ENCODE measurements around the gene RND2. TPM values are rescaled to one million over a fixed set of nuclear protein-coding genes. Genes with fewer than 3 reads are reported as not detected.

The RND2 gene
- total and polyA plus RNA-seq, 2 of the 13 experiments (the other 11 are each of a cell fraction or from before 2014, with no cell fraction given), result 0.05 to 0.11 TPM

DNA sequence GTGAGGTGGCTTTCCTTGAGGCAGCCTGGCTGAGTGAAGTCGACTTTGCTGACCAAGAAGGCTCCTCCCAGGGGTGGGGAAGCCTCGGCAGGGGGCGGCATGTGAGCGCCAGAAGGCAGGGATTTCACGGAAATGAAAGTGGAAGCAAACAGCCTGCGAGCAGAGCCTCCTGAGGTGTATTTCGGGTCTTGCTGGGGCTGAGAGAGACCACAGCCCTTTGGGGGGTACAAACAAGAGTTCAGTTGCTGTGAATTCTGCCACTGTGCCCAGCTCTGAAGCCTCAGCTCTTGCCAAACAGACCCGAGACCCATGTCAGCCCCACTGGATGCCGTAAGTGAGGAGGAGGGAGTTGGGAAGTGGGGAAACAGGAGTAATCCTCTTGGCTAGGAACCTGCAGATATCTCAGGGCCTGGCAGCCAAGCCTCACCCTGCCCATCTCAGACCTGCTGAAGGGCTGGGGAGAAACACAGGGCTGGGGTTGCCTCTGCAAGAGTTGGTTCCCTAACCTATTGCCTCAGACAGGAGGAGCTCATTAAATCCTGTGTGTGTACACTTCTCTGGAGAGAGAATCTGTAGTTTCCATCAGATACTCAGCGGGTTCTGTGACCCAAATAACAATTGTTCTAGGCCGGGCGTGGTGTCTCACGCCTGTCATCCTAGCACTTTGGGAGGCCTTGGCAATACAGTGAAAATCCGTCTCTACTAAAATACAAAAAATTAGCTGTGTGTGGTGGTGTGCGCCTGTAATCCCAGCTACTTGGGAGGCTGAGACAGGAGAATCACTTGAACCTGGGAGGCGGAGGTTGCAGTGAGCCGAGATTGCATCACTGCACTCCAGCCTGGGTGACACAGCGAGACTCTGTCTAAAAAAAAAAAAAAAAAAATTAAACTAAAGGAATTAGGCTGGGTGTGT is 18.1 kb upstream of the RND2 start, which contains the start of gene IFI35 (continued):
- TF ChIP-seq, protein P1, sequence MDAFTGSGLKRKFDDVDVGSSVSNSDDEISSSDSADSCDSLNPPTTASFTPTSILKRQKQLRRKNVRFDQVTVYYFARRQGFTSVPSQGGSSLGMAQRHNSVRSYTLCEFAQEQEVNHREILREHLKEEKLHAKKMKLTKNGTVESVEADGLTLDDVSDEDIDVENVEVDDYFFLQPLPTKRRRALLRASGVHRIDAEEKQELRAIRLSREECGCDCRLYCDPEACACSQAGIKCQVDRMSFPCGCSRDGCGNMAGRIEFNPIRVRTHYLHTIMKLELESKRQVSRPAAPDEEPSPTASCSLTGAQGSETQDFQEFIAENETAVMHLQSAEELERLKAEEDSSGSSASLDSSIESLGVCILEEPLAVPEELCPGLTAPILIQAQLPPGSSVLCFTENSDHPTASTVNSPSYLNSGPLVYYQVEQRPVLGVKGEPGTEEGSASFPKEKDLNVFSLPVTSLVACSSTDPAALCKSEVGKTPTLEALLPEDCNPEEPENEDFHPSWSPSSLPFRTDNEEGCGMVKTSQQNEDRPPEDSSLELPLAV (CRISPR knock-in tag; conservative IDR thresholded peaks at IDR 0.05; ENCODE audit: low read depth), result no peak
- TF ChIP-seq RFX1 (IDR thresholded peaks at IDR 0.05) (no peak), KLF12 (CRISPR knock-in tag; IDR thresholded peaks at IDR 0.05; ENCODE audit: borderline replicate concordance) (no peak), TMF1 (CRISPR knock-in tag; IDR thresholded peaks at IDR 0.05; ENCODE audit: low read depth) (no peak), MIER3 (CRISPR knock-in tag; IDR thresholded peaks at IDR 0.05; ENCODE audit: borderline replicate concordance) (no peak), IKZF4 (CRISPR knock-in tag; IDR thresholded peaks at IDR 0.05; ENCODE audit: borderline replicate concordance, low read depth, not compliant biosample characterization) (no peak), ZNF746 (CRISPR knock-in tag; IDR thresholded peaks at IDR 0.05) (no peak), HOXA9 (CRISPR knock-in tag; IDR thresholded peaks at IDR 0.05; ENCODE audit: borderline replicate concordance) (no peak), POGZ (CRISPR knock-in tag; IDR thresholded peaks at IDR 0.05) (no peak)
- TF ChIP-seq, protein P2, sequence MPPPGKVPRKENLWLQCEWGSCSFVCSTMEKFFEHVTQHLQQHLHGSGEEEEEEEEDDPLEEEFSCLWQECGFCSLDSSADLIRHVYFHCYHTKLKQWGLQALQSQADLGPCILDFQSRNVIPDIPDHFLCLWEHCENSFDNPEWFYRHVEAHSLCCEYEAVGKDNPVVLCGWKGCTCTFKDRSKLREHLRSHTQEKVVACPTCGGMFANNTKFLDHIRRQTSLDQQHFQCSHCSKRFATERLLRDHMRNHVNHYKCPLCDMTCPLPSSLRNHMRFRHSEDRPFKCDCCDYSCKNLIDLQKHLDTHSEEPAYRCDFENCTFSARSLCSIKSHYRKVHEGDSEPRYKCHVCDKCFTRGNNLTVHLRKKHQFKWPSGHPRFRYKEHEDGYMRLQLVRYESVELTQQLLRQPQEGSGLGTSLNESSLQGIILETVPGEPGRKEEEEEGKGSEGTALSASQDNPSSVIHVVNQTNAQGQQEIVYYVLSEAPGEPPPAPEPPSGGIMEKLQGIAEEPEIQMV (CRISPR knock-in tag; IDR thresholded peaks at IDR 0.05; ENCODE audit: low read depth), result no peak
- TF ChIP-seq, protein P3, sequence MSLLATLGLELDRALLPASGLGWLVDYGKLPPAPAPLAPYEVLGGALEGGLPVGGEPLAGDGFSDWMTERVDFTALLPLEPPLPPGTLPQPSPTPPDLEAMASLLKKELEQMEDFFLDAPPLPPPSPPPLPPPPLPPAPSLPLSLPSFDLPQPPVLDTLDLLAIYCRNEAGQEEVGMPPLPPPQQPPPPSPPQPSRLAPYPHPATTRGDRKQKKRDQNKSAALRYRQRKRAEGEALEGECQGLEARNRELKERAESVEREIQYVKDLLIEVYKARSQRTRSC (CRISPR knock-in tag; IDR thresholded peaks at IDR 0.05; ENCODE audit: low read depth), result no peak
- TF ChIP-seq, protein P4, sequence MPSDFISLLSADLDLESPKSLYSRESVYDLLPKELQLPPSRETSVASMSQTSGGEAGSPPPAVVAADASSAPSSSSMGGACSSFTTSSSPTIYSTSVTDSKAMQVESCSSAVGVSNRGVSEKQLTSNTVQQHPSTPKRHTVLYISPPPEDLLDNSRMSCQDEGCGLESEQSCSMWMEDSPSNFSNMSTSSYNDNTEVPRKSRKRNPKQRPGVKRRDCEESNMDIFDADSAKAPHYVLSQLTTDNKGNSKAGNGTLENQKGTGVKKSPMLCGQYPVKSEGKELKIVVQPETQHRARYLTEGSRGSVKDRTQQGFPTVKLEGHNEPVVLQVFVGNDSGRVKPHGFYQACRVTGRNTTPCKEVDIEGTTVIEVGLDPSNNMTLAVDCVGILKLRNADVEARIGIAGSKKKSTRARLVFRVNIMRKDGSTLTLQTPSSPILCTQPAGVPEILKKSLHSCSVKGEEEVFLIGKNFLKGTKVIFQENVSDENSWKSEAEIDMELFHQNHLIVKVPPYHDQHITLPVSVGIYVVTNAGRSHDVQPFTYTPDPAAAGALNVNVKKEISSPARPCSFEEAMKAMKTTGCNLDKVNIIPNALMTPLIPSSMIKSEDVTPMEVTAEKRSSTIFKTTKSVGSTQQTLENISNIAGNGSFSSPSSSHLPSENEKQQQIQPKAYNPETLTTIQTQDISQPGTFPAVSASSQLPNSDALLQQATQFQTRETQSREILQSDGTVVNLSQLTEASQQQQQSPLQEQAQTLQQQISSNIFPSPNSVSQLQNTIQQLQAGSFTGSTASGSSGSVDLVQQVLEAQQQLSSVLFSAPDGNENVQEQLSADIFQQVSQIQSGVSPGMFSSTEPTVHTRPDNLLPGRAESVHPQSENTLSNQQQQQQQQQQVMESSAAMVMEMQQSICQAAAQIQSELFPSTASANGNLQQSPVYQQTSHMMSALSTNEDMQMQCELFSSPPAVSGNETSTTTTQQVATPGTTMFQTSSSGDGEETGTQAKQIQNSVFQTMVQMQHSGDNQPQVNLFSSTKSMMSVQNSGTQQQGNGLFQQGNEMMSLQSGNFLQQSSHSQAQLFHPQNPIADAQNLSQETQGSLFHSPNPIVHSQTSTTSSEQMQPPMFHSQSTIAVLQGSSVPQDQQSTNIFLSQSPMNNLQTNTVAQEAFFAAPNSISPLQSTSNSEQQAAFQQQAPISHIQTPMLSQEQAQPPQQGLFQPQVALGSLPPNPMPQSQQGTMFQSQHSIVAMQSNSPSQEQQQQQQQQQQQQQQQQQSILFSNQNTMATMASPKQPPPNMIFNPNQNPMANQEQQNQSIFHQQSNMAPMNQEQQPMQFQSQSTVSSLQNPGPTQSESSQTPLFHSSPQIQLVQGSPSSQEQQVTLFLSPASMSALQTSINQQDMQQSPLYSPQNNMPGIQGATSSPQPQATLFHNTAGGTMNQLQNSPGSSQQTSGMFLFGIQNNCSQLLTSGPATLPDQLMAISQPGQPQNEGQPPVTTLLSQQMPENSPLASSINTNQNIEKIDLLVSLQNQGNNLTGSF (CRISPR knock-in tag; IDR thresholded peaks at IDR 0.05), result no peak
- TF ChIP-seq, protein P5, sequence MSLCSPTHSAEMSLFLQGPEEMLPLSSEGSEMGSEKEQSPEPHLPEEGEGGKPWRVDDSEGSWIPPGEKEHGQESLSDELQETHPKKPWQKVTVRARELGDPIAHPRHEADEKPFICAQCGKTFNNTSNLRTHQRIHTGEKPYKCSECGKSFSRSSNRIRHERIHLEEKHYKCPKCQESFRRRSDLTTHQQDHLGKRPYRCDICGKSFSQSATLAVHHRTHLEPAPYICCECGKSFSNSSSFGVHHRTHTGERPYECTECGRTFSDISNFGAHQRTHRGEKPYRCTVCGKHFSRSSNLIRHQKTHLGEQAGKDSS (CRISPR knock-in tag; IDR thresholded peaks at IDR 0.05; ENCODE audit: borderline replicate concordance, low read depth), result no peak; the same call in 1 of the 2 replicates
- TF ChIP-seq, protein P6, sequence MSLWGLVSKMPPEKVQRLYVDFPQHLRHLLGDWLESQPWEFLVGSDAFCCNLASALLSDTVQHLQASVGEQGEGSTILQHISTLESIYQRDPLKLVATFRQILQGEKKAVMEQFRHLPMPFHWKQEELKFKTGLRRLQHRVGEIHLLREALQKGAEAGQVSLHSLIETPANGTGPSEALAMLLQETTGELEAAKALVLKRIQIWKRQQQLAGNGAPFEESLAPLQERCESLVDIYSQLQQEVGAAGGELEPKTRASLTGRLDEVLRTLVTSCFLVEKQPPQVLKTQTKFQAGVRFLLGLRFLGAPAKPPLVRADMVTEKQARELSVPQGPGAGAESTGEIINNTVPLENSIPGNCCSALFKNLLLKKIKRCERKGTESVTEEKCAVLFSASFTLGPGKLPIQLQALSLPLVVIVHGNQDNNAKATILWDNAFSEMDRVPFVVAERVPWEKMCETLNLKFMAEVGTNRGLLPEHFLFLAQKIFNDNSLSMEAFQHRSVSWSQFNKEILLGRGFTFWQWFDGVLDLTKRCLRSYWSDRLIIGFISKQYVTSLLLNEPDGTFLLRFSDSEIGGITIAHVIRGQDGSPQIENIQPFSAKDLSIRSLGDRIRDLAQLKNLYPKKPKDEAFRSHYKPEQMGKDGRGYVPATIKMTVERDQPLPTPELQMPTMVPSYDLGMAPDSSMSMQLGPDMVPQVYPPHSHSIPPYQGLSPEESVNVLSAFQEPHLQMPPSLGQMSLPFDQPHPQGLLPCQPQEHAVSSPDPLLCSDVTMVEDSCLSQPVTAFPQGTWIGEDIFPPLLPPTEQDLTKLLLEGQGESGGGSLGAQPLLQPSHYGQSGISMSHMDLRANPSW (CRISPR knock-in tag; IDR thresholded peaks at IDR 0.05; ENCODE audit: borderline replicate concordance), result no peak

All from HepG2 (cell line).